ENCODE data around the gene METTL9. TPM values are rescaled to one million over a fixed set of nuclear protein-coding genes. Genes with fewer than 3 reads are reported as not detected.
A peak's percentile ranks its signal among the peaks of the same experiment; 100 is the strongest.
"Not testable (repeated sequence)": the region's sequence is repeated elsewhere in the genome, so short reads cannot be mapped to it uniquely, and the experiment has no call there.

Gene METTL9
- total and polyA plus RNA-seq, 8 donors, result 34.4 to 879 (median 84.8) TPM

DNA sequence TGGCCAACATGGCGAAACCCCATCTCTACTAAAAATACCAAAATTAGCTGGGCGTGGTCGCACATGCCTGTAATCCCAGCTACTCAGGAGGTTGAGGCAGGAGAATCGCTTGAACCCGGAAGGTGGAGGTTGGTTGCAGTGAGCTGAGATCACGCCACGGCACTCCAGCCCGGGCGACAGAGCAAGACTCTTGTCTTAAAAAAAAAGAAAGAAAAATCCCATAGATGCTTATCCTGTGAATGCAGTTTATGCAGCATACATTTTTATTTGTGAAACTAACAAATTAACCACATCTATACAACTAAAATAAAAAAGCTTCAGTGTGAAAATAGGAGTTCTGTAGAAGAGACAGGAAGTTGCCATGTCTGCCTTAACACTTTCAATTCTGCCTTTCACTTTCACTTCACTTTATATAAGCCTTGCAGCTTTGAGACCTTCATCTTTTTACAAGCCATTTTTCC, 45.9 kb downstream of the METTL9 start:
- H3K9me3 ChIP-seq, result no peaks in the 10 kb centered on the region
- TF ChIP-seq EP300 (IDR thresholded peaks at IDR 0.05), result no peak
- TF ChIP-seq POLR2AphosphoS5 (IDR thresholded peaks at IDR 0.05), result no peak
- TF ChIP-seq, protein P1, sequence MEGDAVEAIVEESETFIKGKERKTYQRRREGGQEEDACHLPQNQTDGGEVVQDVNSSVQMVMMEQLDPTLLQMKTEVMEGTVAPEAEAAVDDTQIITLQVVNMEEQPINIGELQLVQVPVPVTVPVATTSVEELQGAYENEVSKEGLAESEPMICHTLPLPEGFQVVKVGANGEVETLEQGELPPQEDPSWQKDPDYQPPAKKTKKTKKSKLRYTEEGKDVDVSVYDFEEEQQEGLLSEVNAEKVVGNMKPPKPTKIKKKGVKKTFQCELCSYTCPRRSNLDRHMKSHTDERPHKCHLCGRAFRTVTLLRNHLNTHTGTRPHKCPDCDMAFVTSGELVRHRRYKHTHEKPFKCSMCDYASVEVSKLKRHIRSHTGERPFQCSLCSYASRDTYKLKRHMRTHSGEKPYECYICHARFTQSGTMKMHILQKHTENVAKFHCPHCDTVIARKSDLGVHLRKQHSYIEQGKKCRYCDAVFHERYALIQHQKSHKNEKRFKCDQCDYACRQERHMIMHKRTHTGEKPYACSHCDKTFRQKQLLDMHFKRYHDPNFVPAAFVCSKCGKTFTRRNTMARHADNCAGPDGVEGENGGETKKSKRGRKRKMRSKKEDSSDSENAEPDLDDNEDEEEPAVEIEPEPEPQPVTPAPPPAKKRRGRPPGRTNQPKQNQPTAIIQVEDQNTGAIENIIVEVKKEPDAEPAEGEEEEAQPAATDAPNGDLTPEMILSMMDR (IDR thresholded peaks at IDR 0.05), result no peak
- TF ChIP-seq POLR2A (IDR thresholded peaks at IDR 0.05), result no peak
- H3K4me1 ChIP-seq, result peaks cover 10 to 84% (median 37%) of the 10 kb centered on the region in 4 donors
- no peaks in the 10 kb centered on the region for H3K27me3 ChIP-seq
- DNase-seq, result peak in 1 of 2 donors; percentile 59
- intact Hi-C loops (cut with DNase I; ENCODE audit: low total_unique reads), result no loop called here
- H3K27ac ChIP-seq, result peak overlapping the region in 4 of 5 donors; percentile 31 to 74 (median 66)
- H3K4me3 ChIP-seq, result peak overlapping the region; percentile 14 to 28 (median 23)
- WGBS, 5 donors, result 76 to 86% (median 85%) methylated on average over 9 of the region's 9 CpGs
- peaks cover 3 to 10% (median 6%) of the 10 kb centered on the region in 4 donors for H3K36me3 ChIP-seq

DNA sequence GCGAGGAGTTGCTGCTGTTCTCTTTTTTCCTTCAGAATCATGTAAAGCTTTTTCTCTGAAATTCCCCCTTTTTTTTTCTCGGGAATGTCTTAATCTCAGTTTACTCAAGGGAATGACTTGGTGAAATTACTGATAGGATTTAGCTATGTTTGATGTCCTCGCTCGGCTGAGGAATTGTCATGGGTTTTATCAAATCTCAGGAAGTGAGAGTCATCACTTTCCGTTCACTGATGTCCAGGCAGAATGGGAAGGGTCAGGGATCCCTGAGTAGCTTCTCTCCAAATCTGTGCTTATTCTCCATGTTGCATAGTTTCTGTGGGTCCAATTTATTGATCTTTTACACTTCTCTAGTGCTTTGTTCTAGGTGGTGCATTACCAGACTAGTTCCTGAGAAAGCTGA, 46.7 kb downstream of the METTL9 start:
- intact Hi-C loops (cut with DNase I; ENCODE audit: low total_unique reads), result no loop called here
- Histone ChIP-seq H3K4me3 (no peak overlapping the region), H3K9me3 (no peaks in the 10 kb centered on the region), H3K27ac (peak overlapping the region in 4 of 5 donors; percentile 25 to 74 (median 66)), H3K4me1 (peaks cover 10 to 81% (median 35%) of the 10 kb centered on the region in 4 donors), H3K36me3 (peaks cover 3 to 10% (median 6%) of the 10 kb centered on the region in 4 donors), H3K27me3 (no peaks in the 10 kb centered on the region)
- TF ChIP-seq EP300 (IDR thresholded peaks at IDR 0.05) (no peak), POLR2AphosphoS5 (IDR thresholded peaks at IDR 0.05) (no peak), POLR2A (IDR thresholded peaks at IDR 0.05) (no peak)
- TF ChIP-seq, protein P1 (IDR thresholded peaks at IDR 0.05), result no peak
- 36 to 58% (median 44%) methylated on average over 5 of the region's 5 CpGs for WGBS, 5 donors
- DNase-seq, result no peak

DNA sequence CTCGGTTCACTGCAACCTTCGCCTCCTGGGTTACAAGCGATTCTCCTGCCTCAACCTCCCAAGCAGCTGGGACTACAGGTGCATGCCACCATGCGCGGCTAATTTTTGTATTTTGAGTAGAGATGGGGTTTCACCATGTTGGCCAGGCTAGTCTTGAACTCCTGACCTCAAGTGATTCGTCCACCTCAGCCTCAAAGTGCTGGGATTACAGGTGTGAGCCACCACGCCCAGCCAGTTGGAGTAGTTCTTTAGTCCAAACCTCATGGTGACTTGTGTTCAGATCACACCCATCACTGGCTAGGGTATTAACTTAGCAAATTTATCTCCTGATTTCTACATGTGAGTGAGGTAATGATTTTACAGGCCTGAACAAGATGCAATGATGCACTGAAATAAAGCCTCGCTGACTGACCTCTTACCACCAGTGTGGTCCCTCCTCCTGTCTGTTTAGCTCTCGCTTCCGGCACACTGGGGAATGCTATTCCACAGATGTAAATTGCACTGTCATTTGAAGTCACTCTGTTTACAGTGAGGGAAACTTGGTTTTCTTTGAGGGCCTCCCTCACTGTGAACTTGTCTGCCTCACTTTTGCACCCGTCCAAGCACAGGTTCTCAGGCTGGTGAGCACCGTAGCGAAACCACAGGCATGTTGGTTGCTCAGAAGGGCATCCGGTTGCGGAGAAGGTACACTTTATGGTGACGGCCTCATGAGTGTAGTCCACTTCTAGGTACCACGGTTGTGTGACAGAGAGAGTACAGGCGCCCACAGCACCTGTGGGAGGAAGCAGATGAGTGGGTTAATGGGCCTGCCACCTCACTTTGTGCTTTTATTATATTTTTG, 47.6 kb downstream of the METTL9 start:
- TF ChIP-seq, protein P1 (IDR thresholded peaks at IDR 0.05), result no peak
- Histone ChIP-seq H3K27me3 (no peaks in the 10 kb centered on the region), H3K4me1 (peaks cover 10 to 73% (median 31%) of the 10 kb centered on the region in 4 donors), H3K4me3 (no peak overlapping the region), H3K36me3 (peaks cover 3 to 10% (median 6%) of the 10 kb centered on the region in 4 donors), H3K9me3 (no peaks in the 10 kb centered on the region), H3K27ac (peak overlapping the region in 4 of 5 donors; percentile 25 to 74 (median 66))
- WGBS, 5 donors, result 85 to 89% (median 85%) methylated on average over 18 of the region's 18 CpGs
- intact Hi-C loops (cut with DNase I; ENCODE audit: low total_unique reads), result no loop called here
- peak; percentile 35 to 46 for DNase-seq

DNA sequence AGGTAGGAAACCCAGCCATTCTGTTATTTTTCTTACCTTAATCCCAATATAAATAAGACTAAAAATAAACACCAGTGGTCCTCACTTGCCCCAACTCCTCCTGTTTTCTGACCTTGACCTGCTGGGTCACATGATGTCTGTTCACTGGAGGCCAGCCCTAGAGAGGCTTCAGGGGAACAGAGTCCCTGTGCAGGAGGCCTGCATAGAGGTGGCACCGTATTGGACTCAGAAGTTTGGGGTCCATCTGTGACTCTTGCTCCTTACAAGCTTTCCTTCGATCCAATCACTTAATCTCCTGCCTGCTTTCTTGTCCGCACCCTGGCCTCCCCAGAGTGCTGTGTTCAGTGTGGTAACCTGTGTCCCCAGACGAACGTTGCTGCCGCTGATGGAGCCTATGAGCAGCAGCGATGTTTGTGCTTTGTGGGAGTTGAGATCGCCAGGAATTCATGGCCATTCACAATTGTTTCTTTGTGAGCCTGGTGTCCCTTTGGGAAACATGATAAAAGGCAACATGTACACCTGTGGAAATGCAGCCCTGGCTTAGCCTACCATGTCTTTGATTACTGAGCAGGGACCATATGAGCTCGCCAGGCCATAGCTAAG, 48.3 kb downstream of the METTL9 start:
- TF ChIP-seq POLR2A (IDR thresholded peaks at IDR 0.05) (no peak), EP300 (IDR thresholded peaks at IDR 0.05) (no peak), POLR2AphosphoS5 (IDR thresholded peaks at IDR 0.05) (no peak)
- TF ChIP-seq, protein P1 (IDR thresholded peaks at IDR 0.05), result no peak
- 82 to 88% (median 84%) methylated on average over 9 of the region's 9 CpGs for WGBS, 5 donors
- intact Hi-C loops (cut with DNase I; ENCODE audit: low total_unique reads), result no loop called here
- Histone ChIP-seq H3K27me3 (no peaks in the 10 kb centered on the region), H3K9me3 (no peaks in the 10 kb centered on the region), H3K27ac (peak overlapping the region in 3 of 5 donors; percentile 10 to 21 (median 15)), H3K4me3 (no peak overlapping the region), H3K4me1 (peaks cover 10 to 66% (median 29%) of the 10 kb centered on the region in 4 donors), H3K36me3 (peaks cover 3 to 10% (median 6%) of the 10 kb centered on the region in 4 donors)
- DNase-seq, result no peak

DNA sequence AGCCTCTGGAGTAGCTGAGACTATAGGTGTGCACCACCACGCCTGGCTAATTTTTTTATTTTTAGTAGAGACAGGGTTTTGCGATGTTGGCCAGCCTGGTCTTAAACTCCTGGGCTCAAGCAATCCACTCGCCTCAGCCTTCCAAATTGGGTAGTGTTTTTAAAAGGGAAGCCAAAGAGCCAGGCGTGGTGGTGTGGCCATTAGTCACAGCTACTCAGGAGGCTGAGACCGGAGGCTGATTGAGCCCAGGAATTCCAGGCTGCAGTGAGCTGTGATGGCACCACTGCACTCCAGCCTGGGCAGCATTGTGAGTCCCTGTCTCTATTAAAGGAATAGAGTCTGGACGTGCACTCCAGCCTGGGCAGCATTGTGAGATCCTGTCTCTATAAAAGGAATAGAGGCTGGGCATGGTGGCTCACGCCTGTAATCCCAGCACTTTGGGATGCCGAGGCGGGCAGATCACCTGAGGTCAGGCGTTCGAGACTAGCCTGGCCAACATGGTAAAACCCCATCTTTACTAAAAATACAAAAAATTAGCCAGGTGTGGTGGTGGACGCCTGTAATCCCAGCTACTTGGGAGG, 50.5 kb downstream of the METTL9 start:
- intact Hi-C loops (cut with DNase I; ENCODE audit: low total_unique reads); DNase-seq; H3K9me3 ChIP-seq; H3K27me3 ChIP-seq: not testable (repeated sequence)
- H3K27ac ChIP-seq, result peak overlapping the region in 2 of 5 donors; percentile 38 to 60
- H3K4me3 ChIP-seq, result peak overlapping the region in 1 of 4 donors; percentile 28
- peaks cover 10 to 65% (median 26%) of the 10 kb centered on the region in 4 donors for H3K4me1 ChIP-seq
- WGBS, 5 donors, result 93 to 97% (median 95%) methylated on average over 12 of the region's 12 CpGs
- peaks cover 4 to 13% (median 9%) of the 10 kb centered on the region in 4 donors for H3K36me3 ChIP-seq

Data from stomach (tissue), 9 donors.